ENCODE results near the gene PSME3IP1. TPM values are rescaled to one million over a fixed set of nuclear protein-coding genes. Genes with fewer than 3 reads are reported as not detected.
"Not testable (repeated sequence)": the region's sequence is repeated elsewhere in the genome, so short reads cannot be mapped to it uniquely, and the experiment has no call there.

Gene PSME3IP1
- total and polyA plus RNA-seq, 5 experiments from 2014 or later, result 66.0 to 158 (median 81.4) TPM

DNA sequence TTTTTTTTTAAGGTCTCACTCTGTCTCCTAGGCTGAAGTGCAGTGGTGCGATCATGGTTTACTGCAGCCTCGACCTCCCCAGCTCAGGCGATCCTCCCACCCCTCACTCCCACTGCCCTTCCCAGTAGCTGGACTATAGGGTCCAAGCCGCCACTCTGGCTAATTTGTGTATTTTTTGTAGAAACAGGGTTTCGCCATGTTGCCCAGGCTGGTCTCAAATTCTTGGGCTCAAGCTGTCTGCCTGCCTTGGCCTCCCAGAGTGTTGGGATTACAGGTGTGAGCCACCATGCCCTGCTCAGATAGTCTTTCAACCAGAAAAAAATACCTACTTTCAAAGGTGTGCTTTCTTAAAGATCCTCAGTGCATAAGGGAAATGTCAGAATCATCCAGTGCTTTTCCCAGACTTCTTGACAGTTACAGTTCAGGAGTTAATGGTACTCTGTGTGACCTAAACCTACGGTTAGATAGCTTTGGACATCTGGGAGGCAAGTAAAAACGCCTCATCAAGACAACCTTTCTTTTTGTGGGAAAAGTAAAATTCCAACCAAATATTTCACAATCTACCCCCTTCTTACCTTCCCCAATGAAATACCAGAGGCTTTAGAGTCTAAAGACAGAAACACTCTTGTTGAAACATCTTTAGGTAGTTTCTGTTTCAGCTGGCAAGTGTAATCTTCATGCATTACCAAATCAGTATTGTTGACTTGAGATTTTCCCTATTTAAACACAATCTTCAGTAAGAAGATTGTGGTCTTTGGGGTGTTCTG is 7.1 kb upstream of the PSME3IP1 start:
- POLR2A ChIA-PET, result interaction anchor here (0.6 to 0.7 kb wide), 3 partner anchors 13 to 118 kb away, joined by 3 to 5 read pairs (median 3); no protein-coding TSS in a partner anchor

DNA sequence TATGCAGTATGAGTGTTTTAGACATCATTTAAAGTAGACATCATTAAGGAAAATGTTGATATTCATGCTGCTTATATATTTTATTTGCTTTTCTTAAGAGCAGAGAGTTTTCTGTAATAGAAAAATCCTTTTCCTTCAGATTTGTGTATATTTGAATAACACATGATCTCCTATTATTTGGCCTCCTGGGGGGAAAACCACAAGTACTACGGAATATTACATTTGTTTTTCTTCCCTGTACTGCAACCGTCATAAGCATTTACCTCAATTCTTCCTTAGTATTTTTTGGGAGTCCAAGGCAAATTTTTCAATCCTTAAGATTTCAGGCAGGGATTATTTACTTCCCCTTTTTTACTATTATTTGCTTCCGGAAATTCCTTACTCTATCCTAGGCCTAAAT is 6.3 kb upstream of the PSME3IP1 start:
- Mint-ChIP-seq H3K27ac (no peak overlapping the region), H3K27me3 (no peaks in the 10 kb centered on the region), H3K9me3 (no peaks in the 10 kb centered on the region), H3K4me1 (peaks cover 29 to 64% (median 56%) of the 10 kb centered on the region in 4 donors), H3K4me3 (no peak overlapping the region), H3K36me3 (peaks cover 0 to 31% (median 0%) of the 10 kb centered on the region in 3 donors)
- no peak for DNase-seq
- POLR2A ChIA-PET, result interaction anchor here (0.6 to 0.7 kb wide), 2 partner anchors 13 to 21 kb away, joined by 3 read pairs; no protein-coding TSS in a partner anchor
- no peak for ATAC-seq

More for the DNA sequence above, 7.1 kb upstream of the PSME3IP1 start:
- H3K27ac Mint-ChIP-seq, result no peak overlapping the region
- no peak for DNase-seq
- no peak overlapping the region for H3K4me3 Mint-ChIP-seq
- peaks cover 27 to 57% (median 49%) of the 10 kb centered on the region in 4 donors for H3K4me1 Mint-ChIP-seq
- ATAC-seq, result no peak
- no peaks in the 10 kb centered on the region for H3K9me3 Mint-ChIP-seq
- no peaks in the 10 kb centered on the region for H3K27me3 Mint-ChIP-seq
- H3K36me3 Mint-ChIP-seq, result peaks cover 0 to 31% (median 0%) of the 10 kb centered on the region in 3 donors

DNA sequence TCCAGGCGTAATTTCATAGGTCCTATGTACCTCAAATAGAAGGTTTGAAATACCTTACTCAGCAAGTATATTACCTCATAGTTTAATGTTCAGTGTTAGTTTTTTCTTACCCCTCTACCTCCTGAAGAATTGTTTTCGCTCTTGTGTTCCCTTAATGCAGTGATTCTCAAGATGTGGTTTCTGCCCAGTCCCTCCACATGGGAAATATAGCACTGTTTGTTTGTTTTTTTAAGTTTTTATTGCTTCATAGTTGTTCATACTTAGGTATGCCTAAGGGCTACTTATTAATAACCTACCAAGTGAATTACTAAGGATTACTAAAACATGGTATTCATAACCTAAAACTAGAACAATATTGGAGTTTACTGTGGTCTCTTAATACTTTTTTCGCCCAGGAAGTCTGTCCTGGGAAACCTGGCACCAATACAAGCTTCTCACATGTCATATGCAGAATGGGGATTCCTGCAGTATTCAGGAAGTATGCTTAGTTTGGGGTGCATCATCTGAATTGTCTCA is 5.3 kb upstream of the PSME3IP1 start:
- POLR2A ChIA-PET, result no interaction called here
- DNase-seq, result no peak
- Mint-ChIP-seq H3K36me3 (peaks cover 0 to 28% (median 0%) of the 10 kb centered on the region in 3 donors), H3K27ac (peak overlapping the region in 3 of 10 donors; percentile 8 to 71 (median 24)), H3K9me3 (peaks cover 0 to under 1% (median 0%) of the 10 kb centered on the region in 9 donors), H3K4me3 (peak overlapping the region in 1 of 10 donors; percentile 34), H3K27me3 (no peaks in the 10 kb centered on the region), H3K4me1 (peaks cover 33 to 61% (median 58%) of the 10 kb centered on the region in 4 donors)
- no peak for ATAC-seq

DNA sequence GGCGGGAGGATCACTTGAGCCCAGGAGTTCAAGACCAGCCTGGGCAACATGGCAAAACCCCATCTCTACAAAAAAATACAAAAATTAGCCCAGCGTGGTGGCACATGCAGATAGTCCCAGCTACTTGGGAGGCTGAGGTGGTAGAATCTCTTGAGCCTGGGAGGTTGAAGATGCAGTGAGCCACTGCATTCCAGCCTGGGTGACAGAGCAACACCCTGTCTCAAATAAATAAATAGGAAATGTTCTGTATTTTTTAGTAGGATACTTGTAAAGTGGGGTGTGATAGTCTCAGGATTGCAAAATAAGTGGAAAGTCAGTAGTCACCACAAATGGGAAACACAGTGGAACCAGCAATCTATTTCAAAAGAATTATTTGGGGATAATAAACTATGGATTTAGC is 4.3 kb upstream of the PSME3IP1 start:
- POLR2A ChIA-PET, result no interaction called here
- ATAC-seq, result no peak
- DNase-seq, result no peak
- H3K27me3 Mint-ChIP-seq, result no peaks in the 10 kb centered on the region
- H3K4me1 Mint-ChIP-seq, result peaks cover 32 to 68% (median 60%) of the 10 kb centered on the region in 4 donors
- peaks cover 0 to 2% (median 0%) of the 10 kb centered on the region in 9 donors for H3K9me3 Mint-ChIP-seq
- peak overlapping the region in 1 of 10 donors; percentile 17 for H3K27ac Mint-ChIP-seq
- H3K36me3 Mint-ChIP-seq, result peaks cover 0 to 25% (median 0%) of the 10 kb centered on the region in 3 donors
- H3K4me3 Mint-ChIP-seq, result no peak overlapping the region

DNA sequence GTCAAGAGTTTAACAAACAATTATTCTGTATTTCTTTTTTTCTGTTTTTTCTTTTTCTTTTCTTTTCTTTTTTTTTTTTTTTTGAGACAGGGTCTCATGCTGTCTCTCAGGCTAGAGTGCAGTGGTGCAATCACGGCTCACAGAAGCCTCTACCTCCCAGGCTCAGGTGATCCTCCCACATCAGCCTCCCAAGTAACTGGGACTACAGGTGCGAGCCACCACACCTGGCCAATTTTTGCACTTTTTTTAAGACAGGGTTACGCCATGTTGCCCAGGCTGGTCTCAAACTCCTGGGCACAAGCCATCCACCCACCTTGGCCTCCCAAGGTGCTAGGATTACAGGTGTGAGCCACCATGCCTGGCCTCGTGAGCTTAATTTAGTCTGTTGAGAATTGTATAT is 3.7 kb upstream of the PSME3IP1 start:
- H3K4me1 Mint-ChIP-seq, result peaks cover 33 to 70% (median 64%) of the 10 kb centered on the region in 4 donors
- H3K4me3 Mint-ChIP-seq, ATAC-seq, H3K27ac Mint-ChIP-seq, DNase-seq, H3K9me3 Mint-ChIP-seq, H3K27me3 Mint-ChIP-seq: not testable (repeated sequence)
- POLR2A ChIA-PET, result interaction anchor here (0.7 kb wide), 1 partner anchor 34 kb away, joined by 4 read pairs; no protein-coding TSS in a partner anchor
- H3K36me3 Mint-ChIP-seq, result peaks cover 0 to 23% (median 0%) of the 10 kb centered on the region in 3 donors

DNA sequence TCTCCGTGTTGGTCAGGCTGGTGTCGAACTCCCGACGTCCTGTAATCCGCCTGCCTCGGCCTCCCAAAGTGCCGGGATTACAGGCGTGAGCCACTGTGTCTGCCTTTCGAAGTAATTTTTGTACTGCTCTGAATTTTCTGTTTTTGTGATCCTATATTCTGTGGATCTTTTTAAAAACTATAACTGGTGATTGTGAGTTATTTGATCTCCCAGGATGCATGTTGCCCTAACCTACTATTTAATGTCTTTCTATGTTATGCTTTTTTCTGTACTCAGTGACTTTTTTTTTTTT is 2.8 kb upstream of the PSME3IP1 start:
- Mint-ChIP-seq H3K36me3 (peaks cover 0 to 17% (median 0%) of the 10 kb centered on the region in 3 donors), H3K4me1 (peaks cover 33 to 70% (median 66%) of the 10 kb centered on the region in 4 donors), H3K4me3 (peak overlapping the region in 9 of 10 donors; percentile 5 to 68 (median 48)), H3K27me3 (no peaks in the 10 kb centered on the region), H3K27ac (peak overlapping the region in 4 of 10 donors; percentile 5 to 66 (median 37)), H3K9me3 (peaks cover 0 to 2% (median 0%) of the 10 kb centered on the region in 9 donors)
- ATAC-seq (no peak), DNase-seq (no peak)
- POLR2A ChIA-PET, result interaction anchor here (0.7 kb wide), 1 partner anchor 33 kb away, joined by 4 read pairs; no protein-coding TSS in a partner anchor

DNA sequence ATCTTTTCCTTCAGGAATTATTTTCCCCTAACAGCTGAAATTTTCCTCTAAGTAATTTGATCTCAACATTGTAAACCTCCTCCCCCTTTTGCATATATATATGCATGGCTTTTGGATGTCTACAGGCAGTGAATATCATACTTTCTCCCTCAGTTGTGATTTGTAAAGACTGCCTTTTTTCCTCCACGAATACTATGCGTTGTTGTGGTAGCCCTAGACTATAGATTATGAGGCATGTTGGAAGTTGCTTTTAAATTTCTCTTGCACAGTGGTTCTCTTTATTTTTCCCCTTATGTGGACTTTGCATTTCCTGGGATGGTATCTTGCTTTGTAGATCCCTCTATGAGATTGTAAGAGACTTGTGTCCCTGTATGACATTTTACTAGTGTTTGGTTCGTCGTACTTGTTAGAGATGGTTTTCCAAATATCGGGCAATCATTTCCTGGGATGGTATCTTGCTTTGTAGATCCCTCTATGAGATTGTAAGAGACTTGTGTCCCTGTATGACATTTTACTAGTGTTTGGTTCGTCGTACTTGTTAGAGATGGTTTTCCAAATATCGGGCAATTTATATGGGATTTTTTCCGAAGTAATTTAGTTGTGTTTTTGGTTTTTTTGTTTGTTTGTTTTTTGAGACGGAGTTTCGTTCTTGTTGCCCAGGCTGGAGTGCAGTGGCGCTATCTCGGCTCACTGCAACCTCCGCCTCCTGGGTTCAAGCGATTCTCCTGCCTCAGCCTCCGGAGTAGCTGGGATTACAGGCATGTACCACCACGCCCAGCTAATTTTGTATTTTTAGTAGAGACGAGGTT is 2.3 kb upstream of the PSME3IP1 start:
- not testable (repeated sequence) for DNase-seq, ATAC-seq, H3K27me3 Mint-ChIP-seq, H3K9me3 Mint-ChIP-seq
- Mint-ChIP-seq H3K4me1 (peaks cover 31 to 69% (median 64%) of the 10 kb centered on the region in 4 donors), H3K36me3 (peaks cover 0 to 13% (median 0%) of the 10 kb centered on the region in 3 donors), H3K4me3 (peak overlapping the region; percentile 95 to 100 (median 98)), H3K27ac (peak overlapping the region in 9 of 10 donors; percentile 92 to 99 (median 98))
- POLR2A ChIA-PET, result interaction anchor here (0.8 to 1.1 kb wide), 2 partner anchors 48 to 354 kb away, joined by 3 to 4 read pairs; partner anchors contain the start of gene ADGRG5

DNA sequence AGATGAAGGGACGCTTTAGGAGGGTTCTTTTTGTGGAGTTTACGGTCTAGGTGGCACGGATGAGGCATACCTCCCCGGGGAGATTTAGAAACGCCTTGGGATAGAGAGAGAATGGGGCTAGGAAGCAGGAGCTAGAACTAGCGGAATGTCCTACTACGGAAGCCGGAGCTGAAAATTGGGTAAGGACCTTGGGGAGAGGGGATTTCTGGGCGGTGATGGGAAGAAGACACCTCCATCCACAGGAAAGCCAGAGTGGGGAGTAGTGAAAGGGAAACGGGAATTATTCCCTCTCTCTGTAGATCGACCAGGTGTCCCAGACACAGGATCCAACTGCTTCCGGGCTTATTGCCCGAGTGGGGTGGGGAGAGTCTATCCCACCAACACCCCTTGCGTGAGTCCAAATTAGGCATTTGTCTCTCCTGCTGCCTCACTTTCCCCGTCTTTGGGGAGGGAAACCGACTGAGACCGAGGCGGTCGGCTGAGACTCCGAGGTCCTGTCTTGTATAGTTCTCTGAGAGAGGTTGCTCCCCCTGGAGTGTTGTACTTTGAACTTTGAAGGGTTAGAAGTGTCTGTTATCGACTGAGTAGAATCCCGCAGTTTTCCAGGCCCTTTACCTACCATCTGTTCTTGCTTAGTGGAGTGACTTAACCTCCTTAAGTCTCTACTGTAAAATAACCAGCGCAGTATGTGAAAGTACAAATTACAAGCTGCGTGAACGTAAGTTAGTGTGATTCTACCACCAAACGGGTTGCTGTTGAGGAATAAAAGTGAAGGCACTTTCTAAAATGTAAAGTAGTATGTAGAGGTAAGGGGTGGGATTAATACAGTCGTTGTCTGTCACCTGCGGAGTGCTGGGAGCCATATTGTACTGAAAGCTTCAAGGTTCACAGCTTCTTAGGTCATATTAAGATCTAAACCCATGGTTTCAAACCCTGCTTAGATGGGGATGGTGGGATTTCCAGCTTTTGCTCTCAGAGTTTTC is 1.3 kb upstream of the PSME3IP1 start:
- Mint-ChIP-seq H3K4me1 (peaks cover 34 to 71% (median 62%) of the 10 kb centered on the region in 4 donors), H3K36me3 (peaks cover 0 to 12% (median 0%) of the 10 kb centered on the region in 3 donors), H3K9me3 (peaks cover 0 to 2% (median 0%) of the 10 kb centered on the region in 9 donors), H3K27ac (peak overlapping the region; percentile 92 to 99 (median 98)), H3K4me3 (peak overlapping the region; percentile 95 to 100 (median 98)), H3K27me3 (no peaks in the 10 kb centered on the region)
- ATAC-seq, result peak in 1 of 2 donors; percentile 10
- DNase-seq, result peak in 7 of 10 donors; percentile 11 to 32 (median 23)
- POLR2A ChIA-PET, result interaction anchor here (0.8 to 2.0 kb wide), 4 partner anchors 43 to 355 kb away, joined by 3 to 4 read pairs (median 4); partner anchors contain the start of gene ADGRG5

DNA sequence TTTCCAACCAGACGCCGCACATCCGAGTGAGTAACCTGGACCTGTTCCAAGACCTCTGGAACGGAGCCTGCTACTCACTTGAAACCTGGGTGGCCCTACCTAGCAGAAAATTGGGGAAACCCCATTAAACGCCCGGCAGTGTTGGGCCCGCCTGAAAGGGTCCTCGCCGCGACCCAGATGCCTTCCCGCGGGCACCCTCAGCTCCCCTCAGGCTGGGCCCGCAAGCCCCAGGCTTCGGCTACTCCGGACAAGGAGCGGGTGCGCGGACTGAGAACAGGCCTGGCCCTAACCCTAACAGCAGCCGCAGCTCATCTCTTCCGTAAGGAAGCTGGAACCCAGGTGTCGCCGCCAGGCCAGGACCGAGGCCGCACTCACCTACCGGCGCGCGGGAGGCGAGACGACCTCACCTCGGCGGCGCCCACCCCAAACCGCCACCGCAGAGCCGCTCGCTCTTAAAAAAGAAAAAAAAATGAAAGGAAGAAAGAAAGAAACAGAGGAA is 344 bp downstream of the PSME3IP1 start:
- Mint-ChIP-seq H3K36me3 (peaks cover 0 to 9% (median 0%) of the 10 kb centered on the region in 3 donors), H3K4me3 (peak overlapping the region; percentile 95 to 100 (median 98)), H3K27ac (peak overlapping the region; percentile 92 to 99 (median 98)), H3K27me3 (no peaks in the 10 kb centered on the region), H3K9me3 (peaks cover 0 to 2% (median 0%) of the 10 kb centered on the region in 9 donors), H3K4me1 (peaks cover 31 to 65% (median 62%) of the 10 kb centered on the region in 4 donors)
- DNase-seq, result peak in 4 of 10 donors; percentile 8 to 64 (median 32)
- ATAC-seq, result peak; percentile 16 to 39
- POLR2A ChIA-PET, result interaction anchor here (0.6 to 2.0 kb wide), 23 partner anchors 9 to 573 kb away, joined by 3 to 13 read pairs (median 3); partner anchors contain the start of genes ARL2BP and HERPUD1

DNA sequence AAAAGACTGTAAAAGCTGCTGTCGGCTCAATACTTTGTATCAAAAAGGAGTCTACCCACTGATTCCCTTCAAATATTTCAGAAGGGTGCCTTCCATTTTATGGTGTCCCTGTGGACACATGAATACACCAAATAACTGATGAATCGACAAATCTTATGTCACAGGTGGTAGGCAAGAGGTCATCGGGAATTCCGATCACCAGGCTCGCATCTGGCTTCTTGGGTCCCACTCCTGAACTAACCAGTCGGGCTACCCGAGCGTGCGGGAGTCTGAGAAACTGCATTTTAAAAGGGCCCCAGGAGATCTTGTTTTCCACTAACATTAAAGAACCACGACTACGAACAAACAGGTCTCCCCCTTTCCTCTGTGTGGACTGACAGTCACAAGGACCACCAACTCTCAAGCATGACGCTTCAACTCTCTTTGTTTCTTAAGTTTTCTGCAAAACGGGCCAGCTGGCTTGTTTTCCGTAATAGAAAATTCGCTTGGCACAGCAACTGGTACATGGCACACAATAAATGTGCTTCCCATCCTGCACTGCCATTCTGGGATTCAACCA is 873 bp downstream of the PSME3IP1 start:
- ATAC-seq (no peak), DNase-seq (peak in 1 of 10 donors; percentile 1)
- peaks cover 0 to 9% (median 0%) of the 10 kb centered on the region in 3 donors for H3K36me3 Mint-ChIP-seq
- POLR2A ChIA-PET, result interaction anchor here (0.6 to 2.0 kb wide), 12 partner anchors 8 to 572 kb away, joined by 3 to 13 read pairs (median 4); partner anchors contain the start of gene HERPUD1
- H3K4me3 Mint-ChIP-seq, result peak overlapping the region; percentile 95 to 100 (median 98)
- H3K27me3 Mint-ChIP-seq, result no peaks in the 10 kb centered on the region
- H3K9me3 Mint-ChIP-seq, result peaks cover 0 to 2% (median 0%) of the 10 kb centered on the region in 9 donors
- H3K4me1 Mint-ChIP-seq, result peaks cover 31 to 65% (median 59%) of the 10 kb centered on the region in 4 donors
- peak overlapping the region; percentile 92 to 99 (median 98) for H3K27ac Mint-ChIP-seq
